GM20000 (cell line): ENCODE data around the gene IFITM5.
A peak's percentile ranks its signal among the peaks of the same experiment; 100 is the strongest.

ENCODE experiments used
- DNase-seq: peaks from one replicate; pipeline ENCODE4 v3.0.0; 2012; ENCODE audit warnings: low spot score
- CTCF ChIP-seq: IDR thresholded peaks from 2 replicates; pipeline ENCODE4 v1.5.1; 2012; ENCODE audit warnings: mild to moderate bottlenecking, control low read depth; ENCODE audit errors: extremely low read depth, missing control alignments

IFITM5 gene

GRCh38 chr11:291281-292210, 7.8 kb downstream of the IFITM5 start:
- no peak for TF ChIP-seq CTCF
- DNase-seq, result no peak

GRCh38 chr11:290621-291231, 8.6 kb downstream of the IFITM5 start:
- no peak for TF ChIP-seq CTCF

GRCh38 chr11:289712-290620, 9.4 kb downstream of the IFITM5 start:
- DNase-seq, result no peak
- no peak for TF ChIP-seq CTCF

More at GRCh38 chr11:290621-291231, 8.6 kb downstream of the IFITM5 start:
- no peak for DNase-seq

- DNase-seq, result peak; percentile 66
- no peak for TF ChIP-seq CTCF
These were observed 10.0 kb downstream of the IFITM5 start for GRCh38 chr11:289398-289711.

- DNase-seq, result peak; percentile 97
These were observed 10.6 kb downstream of the IFITM5 start, which contains the start of gene PGGHG for GRCh38 chr11:288478-289397. Gene PGGHG (plus strand): TSS chr11:289126. CDS start chr11:289817, 691 bp downstream.

More at GRCh38 chr11:288478-289397, 10.6 kb downstream of the IFITM5 start, which contains the start of gene PGGHG:
- TF ChIP-seq CTCF, result no peak
